Neuronal stem cell (in vitro differentiated cells): ENCODE data around the gene KMT2B.

Source experiments
- DNase-seq: peaks from one replicate; pipeline ENCODE4 v3.0.0-alpha.2; 2013; ENCODE audit warnings: low spot score
- H2AFZ ChIP-seq: one replicate; pipeline ENCODE4 v1.6.1; 2013; ENCODE audit warnings: mild to moderate bottlenecking, low read length, inconsistent platforms
- H2AK5ac ChIP-seq: 2 replicates; pipeline ENCODE4 v1.6.1; 2013; ENCODE audit warnings: low read depth, mild to moderate bottlenecking, inconsistent platforms, low read length, moderate library complexity, mixed read lengths
- H2BK120ac ChIP-seq: 2 replicates; pipeline ENCODE4 v1.6.1; 2013; ENCODE audit warnings: low read depth, mild to moderate bottlenecking, inconsistent platforms, low read length, moderate library complexity, mixed read lengths
- H2BK12ac ChIP-seq: one replicate; pipeline ENCODE4 v1.6.1; 2013; ENCODE audit warnings: low read length, inconsistent platforms
- H2BK15ac ChIP-seq: 2 replicates; pipeline ENCODE4 v1.6.1; 2013; ENCODE audit warnings: mild to moderate bottlenecking, low read length, inconsistent platforms, mixed read lengths
- H2BK5ac ChIP-seq: one replicate; pipeline ENCODE4 v1.6.1; 2013; ENCODE audit warnings: inconsistent platforms, mild to moderate bottlenecking, low read length, moderate library complexity
- H3K14ac ChIP-seq: one replicate; pipeline ENCODE4 v1.6.1; 2013; ENCODE audit warnings: low read length, inconsistent platforms
- H3K18ac ChIP-seq: 2 replicates; pipeline ENCODE4 v1.6.1; 2013; ENCODE audit warnings: low read length, inconsistent platforms
- H3K23ac ChIP-seq: 2 replicates; pipeline ENCODE4 v1.6.1; 2013; ENCODE audit warnings: low read depth, mild to moderate bottlenecking, mixed read lengths, low read length, inconsistent platforms; ENCODE audit not compliant: poor library complexity
- H3K27ac ChIP-seq: replicated peaks from 3 replicates; pipeline ENCODE4 v1.5.1; 2013; ENCODE audit warnings: low read length, inconsistent platforms
- H3K27me3 ChIP-seq, 3 experiments: 2 replicates each; pipeline ENCODE4 v1.6.1; 2013; ENCODE audit warnings: low read length in 3 of 3, mild to moderate bottlenecking in 2 of 3, inconsistent platforms in 1 of 3, low read depth in 1 of 3, mixed read lengths in 1 of 3, moderate library complexity in 1 of 3; ENCODE audit not compliant: control insufficient read depth in 3 of 3, insufficient read depth in 3 of 3
- H3K36me3 ChIP-seq, 2 donors: replicated peaks in 1 of 2; 2 replicates each; pipeline ENCODE4 v1.6.1; 2013; ENCODE audit warnings: low read length in 2 of 2; ENCODE audit not compliant: control insufficient read depth in 2 of 2, insufficient read depth in 2 of 2
- H3K4ac ChIP-seq: 2 replicates; pipeline ENCODE4 v1.6.1; 2013; ENCODE audit warnings: inconsistent platforms, mild to moderate bottlenecking, low read length, moderate library complexity
- H3K4me1 ChIP-seq, 2 donors: 1 replicate in 1 of 2; 2 replicates in 1 of 2; pipeline ENCODE4 v1.6.1; 2013; ENCODE audit warnings: low read length in 2 of 2, low read depth in 1 of 2; ENCODE audit not compliant: control insufficient read depth in 2 of 2, insufficient read depth in 1 of 2
- H3K4me2 ChIP-seq: one replicate; pipeline ENCODE4 v1.6.1; 2013; ENCODE audit warnings: mild to moderate bottlenecking, low read length, inconsistent platforms; ENCODE audit not compliant: insufficient read depth, poor library complexity, severe bottlenecking
- H3K4me3 ChIP-seq, 2 donors: 2 replicates each; pipeline ENCODE4 v1.5.1; 2013; ENCODE audit warnings: low read length in 2 of 2, mild to moderate bottlenecking in 2 of 2, inconsistent platforms in 1 of 2, moderate library complexity in 1 of 2
- H3K79me1 ChIP-seq: one replicate; pipeline ENCODE4 v1.6.1; 2013; ENCODE audit warnings: low read depth, mild to moderate bottlenecking, inconsistent platforms, low read length, moderate library complexity
- H3K9ac ChIP-seq: one replicate; pipeline ENCODE4 v1.6.1; 2013; ENCODE audit warnings: mild to moderate bottlenecking, low read depth, low read length, inconsistent platforms; ENCODE audit not compliant: poor library complexity
- H3K9me3 ChIP-seq, 2 donors: replicated peaks in 1 of 2; 2 replicates each; pipeline versions ENCODE3 to v1.6.1; 2013; ENCODE audit warnings: low read length in 2 of 2, mild to moderate bottlenecking in 2 of 2, inconsistent platforms in 1 of 2, low read depth in 1 of 2, mixed read lengths in 1 of 2, moderate library complexity in 1 of 2; ENCODE audit not compliant: control insufficient read depth in 2 of 2, insufficient read depth in 1 of 2
- H4K8ac ChIP-seq: one replicate; pipeline ENCODE4 v1.6.1; 2013; ENCODE audit warnings: low read depth, mild to moderate bottlenecking, inconsistent platforms, low read length, moderate library complexity
- H4K91ac ChIP-seq: one replicate; pipeline ENCODE4 v1.6.1; 2013; ENCODE audit warnings: low read length, low read depth, mild to moderate bottlenecking, inconsistent platforms; ENCODE audit not compliant: poor library complexity
- WGBS, 2 donors: extraction: QIAGEN DNeasy Blood & Tissue Kit; methylation state at CpG; one replicate each; pipeline ENCODE4 v1.1.7; 2013; ENCODE audit warnings: missing lambda C conversion rate in 2 of 2, mixed read lengths in 1 of 2; ENCODE audit not compliant: insufficient read length in 2 of 2, insufficient replicate concordance in 1 of 2; ENCODE audit errors: extremely low coverage in 2 of 2; 5-methylcytosine and 5-hydroxymethylcytosine counted together

Gene KMT2B

DNA sequence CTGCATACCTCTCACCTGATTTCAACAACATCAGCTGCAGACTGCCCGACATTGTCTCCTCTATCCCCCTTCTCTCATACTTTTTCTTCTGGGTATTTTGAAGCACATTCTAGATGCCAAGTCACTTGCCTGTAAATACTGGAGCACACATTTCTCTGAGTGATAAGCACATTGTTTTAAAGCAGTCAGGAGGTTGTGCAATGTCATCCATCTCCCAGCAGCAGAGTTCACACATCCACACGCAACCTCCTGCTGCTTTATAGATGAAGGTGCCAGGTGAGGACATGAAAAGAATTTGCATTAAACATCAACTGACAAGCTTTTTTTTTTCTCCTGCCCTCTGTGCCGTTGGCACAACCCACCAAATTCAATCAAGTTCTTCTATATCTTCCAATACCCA is 46.0 kb upstream of the KMT2B start:
- Histone ChIP-seq H3K27ac (no peak overlapping the region), H2BK120ac (no peak overlapping the region), H2AK5ac (no peak overlapping the region), H4K8ac (no peak overlapping the region), H2BK5ac (no peak overlapping the region), H2BK12ac (no peak overlapping the region), H3K9me3 (peaks cover 0 to 3% of the 10 kb centered on the region in 2 donors), H3K4me3 (no peak overlapping the region), H3K27me3 (peaks cover 0 to 18% (median 10%) of the 10 kb centered on the region in 3 experiments), H2AFZ (no peak overlapping the region), H3K79me1 (no peaks in the 10 kb centered on the region), H3K18ac (no peak overlapping the region), H2BK15ac (no peak overlapping the region), H3K14ac (no peak overlapping the region), H3K36me3 (no peaks in the 10 kb centered on the region), H3K4me1 (peaks cover 0 to 5% of the 10 kb centered on the region in 2 donors), H3K4me2 (no peak overlapping the region), H3K4ac (no peak overlapping the region), H4K91ac (no peak overlapping the region), H3K23ac (no peak overlapping the region), H3K9ac (no peak overlapping the region)
- DNase-seq = no peak
- WGBS, 2 donors = no CpG with 5 or more reads among the region's 3 CpGs

DNA sequence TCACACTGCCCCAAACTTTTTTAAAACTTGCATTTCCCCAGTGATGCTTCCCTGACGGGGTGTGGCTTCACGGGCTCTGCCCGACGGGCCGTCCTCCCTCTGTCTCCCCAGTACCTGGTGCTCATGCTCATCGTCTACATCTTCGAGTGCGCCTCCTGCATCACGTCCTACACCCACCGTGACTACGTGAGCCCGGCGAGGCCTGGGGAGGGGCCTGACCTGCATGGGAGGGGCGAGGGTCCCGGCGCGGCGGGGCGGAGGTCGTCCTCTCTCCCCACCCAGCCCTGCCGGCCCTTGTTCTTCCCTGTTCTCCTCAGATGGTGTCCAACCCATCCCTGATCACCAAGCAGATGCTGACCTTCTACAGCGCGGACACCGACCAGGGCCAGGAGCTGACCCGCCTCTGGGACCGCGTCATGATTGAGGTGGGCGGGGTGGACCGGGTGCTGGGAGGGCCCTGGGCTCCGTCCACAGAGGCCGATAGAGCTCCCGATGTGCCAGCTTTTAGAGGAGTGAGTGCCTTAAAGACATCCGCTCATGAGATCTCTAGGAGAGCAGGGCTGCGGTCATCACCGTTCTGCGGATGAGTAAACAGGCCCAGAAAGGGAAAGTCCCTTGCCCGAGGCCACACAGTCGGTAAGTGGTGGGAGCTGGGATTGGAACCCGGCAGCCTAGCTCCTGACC is 44.5 kb upstream of the KMT2B start:
- Histone ChIP-seq H3K18ac (peak overlapping the region; percentile 84), H3K4me2 (peak overlapping the region; percentile 58), H2AFZ (peak overlapping the region; percentile 92), H3K27me3 (peaks cover 0 to 18% (median 10%) of the 10 kb centered on the region in 3 experiments), H4K91ac (no peak overlapping the region), H3K4me3 (peak overlapping the region; percentile 22 to 77), H2BK120ac (no peak overlapping the region), H3K4ac (no peak overlapping the region), H3K36me3 (no peaks in the 10 kb centered on the region), H2BK15ac (no peak overlapping the region), H3K9me3 (peaks cover 0 to 3% of the 10 kb centered on the region in 2 donors), H3K14ac (no peak overlapping the region), H2BK12ac (peak overlapping the region; percentile 30), H3K23ac (peak overlapping the region; percentile 52), H3K27ac (no peak overlapping the region), H3K4me1 (peaks cover 0 to 5% of the 10 kb centered on the region in 2 donors), H2AK5ac (no peak overlapping the region), H3K9ac (peak overlapping the region; percentile 88), H3K79me1 (no peaks in the 10 kb centered on the region), H2BK5ac (no peak overlapping the region), H4K8ac (peak overlapping the region; percentile 86)
- no CpG with 5 or more reads among the region's 39 CpGs for WGBS, 2 donors
- DNase-seq = no peak

DNA sequence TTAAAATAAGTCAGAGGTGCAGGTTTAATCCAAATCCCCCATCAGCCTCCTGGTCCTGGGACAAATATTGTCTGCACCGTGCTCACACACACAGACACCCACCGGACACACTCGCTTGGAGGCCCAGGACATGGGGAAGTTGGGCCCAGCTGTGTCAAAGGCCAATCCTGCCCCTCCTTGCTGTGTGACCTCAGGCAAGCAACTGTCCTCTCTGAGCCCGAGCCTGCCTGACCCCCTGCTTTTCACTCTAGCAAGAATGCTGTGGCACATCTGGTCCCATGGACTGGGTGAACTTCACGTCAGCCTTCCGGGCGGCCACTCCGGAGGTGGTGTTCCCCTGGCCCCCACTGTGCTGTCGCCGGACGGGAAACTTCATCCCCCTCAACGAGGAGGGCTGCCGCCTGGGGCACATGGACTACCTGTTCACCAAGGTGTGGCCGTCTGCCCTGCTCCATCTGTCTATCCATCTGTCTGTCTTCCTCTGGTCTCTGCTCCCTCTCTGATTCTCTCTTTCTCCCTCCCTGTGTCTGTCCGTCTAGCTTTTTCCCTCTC is 42.1 kb upstream of the KMT2B start:
- H2AK5ac ChIP-seq = peak overlapping the region; percentile 75
- peak overlapping the region; percentile 17 for H3K18ac ChIP-seq
- H3K27me3 ChIP-seq = peaks cover 0 to 23% (median 10%) of the 10 kb centered on the region in 3 experiments
- no peak overlapping the region for H3K4me2 ChIP-seq
- peaks cover 0 to 5% of the 10 kb centered on the region in 2 donors for H3K4me1 ChIP-seq
- WGBS, 2 donors = no CpG with 5 or more reads among the region's 15 CpGs
- H3K79me1 ChIP-seq = no peaks in the 10 kb centered on the region
- no peak overlapping the region for H3K4ac ChIP-seq
- H3K14ac ChIP-seq = peak overlapping the region; percentile 82
- no peak for DNase-seq
- H3K27ac ChIP-seq = no peak overlapping the region
- H2BK12ac ChIP-seq = peak overlapping the region; percentile 84
- no peak overlapping the region for H2AFZ ChIP-seq
- H2BK15ac ChIP-seq = no peak overlapping the region
- no peak overlapping the region for H4K91ac ChIP-seq
- peak overlapping the region; percentile 21 for H3K9ac ChIP-seq
- no peaks in the 10 kb centered on the region for H3K36me3 ChIP-seq
- no peak overlapping the region for H2BK120ac ChIP-seq
- H3K23ac ChIP-seq = no peak overlapping the region
- no peak overlapping the region for H3K4me3 ChIP-seq
- H4K8ac ChIP-seq = peak overlapping the region; percentile 48
- no peak overlapping the region for H2BK5ac ChIP-seq
- H3K9me3 ChIP-seq = peaks cover 0 to 3% of the 10 kb centered on the region in 2 donors

DNA sequence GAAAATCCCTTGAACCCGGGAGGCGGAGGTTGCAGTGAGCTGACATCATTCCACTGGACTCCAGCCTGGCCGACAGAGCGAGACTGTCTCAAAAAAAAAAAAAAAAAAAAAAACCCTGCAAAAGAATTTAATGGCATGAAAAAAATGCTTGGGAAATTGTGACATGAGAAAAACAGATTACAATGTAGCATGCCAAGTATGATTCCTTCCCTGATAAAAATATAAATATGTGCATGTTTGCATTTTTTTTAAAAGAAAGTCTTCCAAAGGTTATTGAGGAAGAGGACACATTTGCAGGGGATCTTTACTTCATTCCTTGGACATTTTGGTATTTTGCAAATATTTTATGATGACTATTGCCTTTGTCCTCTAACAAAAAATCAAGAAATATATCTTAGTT is 28.0 kb upstream of the KMT2B start:
- no peak overlapping the region for H2AFZ ChIP-seq
- H3K9me3 ChIP-seq = no peaks in the 10 kb centered on the region
- no peaks in the 10 kb centered on the region for H3K4me1 ChIP-seq
- no peak overlapping the region for H3K9ac ChIP-seq
- WGBS, 2 donors = no CpG with 5 or more reads among the region's 4 CpGs
- H3K4ac ChIP-seq = no peak overlapping the region
- H2BK5ac ChIP-seq = no peak overlapping the region
- no peak overlapping the region for H2BK120ac ChIP-seq
- no peak overlapping the region for H3K4me2 ChIP-seq
- H3K4me3 ChIP-seq = no peak overlapping the region
- H3K79me1 ChIP-seq = no peaks in the 10 kb centered on the region
- H3K27me3 ChIP-seq = no peaks in the 10 kb centered on the region
- H4K8ac ChIP-seq = no peak overlapping the region
- DNase-seq = no peak
- no peak overlapping the region for H2BK15ac ChIP-seq
- H3K27ac ChIP-seq = no peak overlapping the region
- H3K18ac ChIP-seq = no peak overlapping the region
- no peak overlapping the region for H4K91ac ChIP-seq
- H2BK12ac ChIP-seq = no peak overlapping the region
- no peak overlapping the region for H3K23ac ChIP-seq
- H3K36me3 ChIP-seq = no peaks in the 10 kb centered on the region
- H2AK5ac ChIP-seq = no peak overlapping the region
- no peak overlapping the region for H3K14ac ChIP-seq
